ENCODE measurements around the gene BCDIN3D.
"Not testable (repeated sequence)": the region's sequence is repeated elsewhere in the genome, so short reads cannot be mapped to it uniquely, and the experiment has no call there.

GRCh38 chr12:49855890-49856289 lies 13.0 kb upstream of the BCDIN3D start:
- TF ChIP-seq CTCF, EZH2 (IDR thresholded peaks at IDR 0.05): not testable (repeated sequence)
